H9 (cell line): ENCODE results near the gene KCNA5. TPM values are rescaled to one million over a fixed set of nuclear protein-coding genes. Genes with fewer than 3 reads are reported as not detected.

Experiments
- DNase-seq: peaks from one replicate; pipeline ENCODE4 v3.0.0-alpha.2; 2017
- H2AFZ ChIP-seq: one replicate; pipeline ENCODE4 v1.6.1; 2013; ENCODE audit warnings: mild to moderate bottlenecking, low read length, control low read depth, moderate library complexity
- H2AK5ac ChIP-seq: 2 replicates; pipeline ENCODE4 v1.6.1; 2013; ENCODE audit warnings: low read length, control low read depth, mixed read lengths; ENCODE audit not compliant: insufficient read length
- H2BK120ac ChIP-seq: one replicate; pipeline ENCODE4 v1.6.1; 2013; ENCODE audit warnings: low read depth, mild to moderate bottlenecking, low read length, control low read depth, inconsistent platforms; ENCODE audit not compliant: poor library complexity, severe bottlenecking
- H2BK12ac ChIP-seq: 2 replicates; pipeline ENCODE4 v1.6.1; 2013; ENCODE audit warnings: low read length, control low read depth, mixed read lengths, low read depth; ENCODE audit not compliant: insufficient read length
- H2BK15ac ChIP-seq: 2 replicates; pipeline ENCODE4 v1.6.1; 2013; ENCODE audit warnings: low read depth, low read length, control low read depth
- H2BK20ac ChIP-seq: one replicate; pipeline ENCODE4 v1.6.1; 2013; ENCODE audit warnings: low read depth, mild to moderate bottlenecking, low read length, control low read depth, inconsistent platforms; ENCODE audit not compliant: poor library complexity, severe bottlenecking
- H2BK5ac ChIP-seq: 2 replicates; pipeline ENCODE4 v1.6.1; 2013; ENCODE audit warnings: low read length, control low read depth, mixed read lengths; ENCODE audit not compliant: insufficient read length
- H3K14ac ChIP-seq: 2 replicates; pipeline ENCODE4 v1.6.1; 2013; ENCODE audit warnings: low read length, control low read depth; ENCODE audit not compliant: insufficient read depth
- H3K18ac ChIP-seq: 2 replicates; pipeline ENCODE4 v1.6.1; 2013; ENCODE audit warnings: low read depth, mild to moderate bottlenecking, mixed read lengths, low read length, control low read depth; ENCODE audit not compliant: insufficient read length
- H3K23ac ChIP-seq: 2 replicates; pipeline ENCODE4 v1.6.1; 2013; ENCODE audit warnings: low read length, control low read depth, mixed read lengths, low read depth; ENCODE audit not compliant: insufficient read length
- H3K23me2 ChIP-seq: 2 replicates; pipeline ENCODE4 v1.6.1; 2013; ENCODE audit warnings: low read depth, mild to moderate bottlenecking, mixed read lengths, low read length, control low read depth; ENCODE audit not compliant: insufficient read length, poor library complexity, severe bottlenecking
- H3K27ac ChIP-seq: 2 replicates; pipeline ENCODE4 v1.5.1; 2013; ENCODE audit warnings: low read length, control low read depth, mixed read lengths, low read depth; ENCODE audit not compliant: insufficient read length
- H3K27me3 ChIP-seq: 2 replicates; pipeline ENCODE4 v1.6.1; 2013; ENCODE audit warnings: low read length, control low read depth, inconsistent platforms; ENCODE audit not compliant: insufficient read depth
- H3K4ac ChIP-seq: 2 replicates; pipeline ENCODE4 v1.6.1; 2013; ENCODE audit warnings: low read depth, mild to moderate bottlenecking, control low read depth, inconsistent platforms, low read length, moderate library complexity
- H3K4me1 ChIP-seq: 2 replicates; pipeline ENCODE4 v1.6.1; 2013; ENCODE audit warnings: low read length, control low read depth, inconsistent platforms; ENCODE audit not compliant: insufficient read depth
- H3K4me2 ChIP-seq: 2 replicates; pipeline ENCODE4 v1.6.1; 2013; ENCODE audit warnings: low read length, control low read depth, mixed read lengths; ENCODE audit not compliant: insufficient read length, insufficient read depth
- H3K56ac ChIP-seq: 2 replicates; pipeline ENCODE4 v1.6.1; 2013; ENCODE audit warnings: low read depth, mild to moderate bottlenecking, mixed read lengths, low read length, control low read depth; ENCODE audit not compliant: insufficient read length
- H3K79me1 ChIP-seq: 2 replicates; pipeline ENCODE4 v1.6.1; 2013; ENCODE audit warnings: low read depth, mild to moderate bottlenecking, moderate library complexity, low read length, control low read depth, inconsistent platforms; ENCODE audit not compliant: insufficient read depth, poor library complexity, severe bottlenecking
- H3K79me2 ChIP-seq: 2 replicates; pipeline ENCODE4 v1.6.1; 2013; ENCODE audit warnings: low read length, control low read depth, inconsistent platforms; ENCODE audit not compliant: insufficient read depth
- H3K9ac ChIP-seq: 2 replicates; pipeline ENCODE4 v1.6.1; 2013; ENCODE audit warnings: low read length, control low read depth, mixed read lengths; ENCODE audit not compliant: insufficient read length; ENCODE audit errors: extremely low read depth
- H3K9me3 ChIP-seq: one replicate; pipeline ENCODE4 v1.6.1; 2013; ENCODE audit warnings: low read depth, low read length, inconsistent platforms; ENCODE audit not compliant: control insufficient read depth
- H3T11ph ChIP-seq: one replicate; pipeline ENCODE4 v1.6.1; 2013; ENCODE audit warnings: mild to moderate bottlenecking, low read length, control low read depth, inconsistent platforms
- H4K20me1 ChIP-seq: one replicate; pipeline ENCODE4 v1.6.1; 2013; ENCODE audit not compliant: control insufficient read depth, insufficient read length, insufficient read depth
- H4K5ac ChIP-seq: 2 replicates; pipeline ENCODE4 v1.6.1; 2013; ENCODE audit warnings: low read depth, mild to moderate bottlenecking, mixed read lengths, low read length, control low read depth; ENCODE audit not compliant: insufficient read length
- H4K8ac ChIP-seq: replicated peaks from 2 replicates; pipeline ENCODE4 v1.6.1; 2013; ENCODE audit warnings: low read length, control low read depth, mixed read lengths, low read depth; ENCODE audit not compliant: insufficient read length
- H4K91ac ChIP-seq: 2 replicates; pipeline ENCODE4 v1.6.1; 2013; ENCODE audit warnings: low read depth, mild to moderate bottlenecking, moderate library complexity, mixed read lengths, low read length, control low read depth; ENCODE audit not compliant: insufficient read length
- H3K27ac Mint-ChIP-seq, 3 experiments: 2 replicates in 2 of 3; 3 replicates in 1 of 3; pipeline ENCODE4 v1.8.0; 2020 to 2021; ENCODE audit warnings: mixed read lengths in 3 of 3, mild to moderate bottlenecking in 1 of 3, moderate library complexity in 1 of 3
- H3K27me3 Mint-ChIP-seq: 2 replicates; pipeline ENCODE4 v1.8.0; 2021; ENCODE audit warnings: low read depth, mild to moderate bottlenecking, moderate library complexity, mixed read lengths
- H3K36me3 Mint-ChIP-seq, 3 experiments: 2 replicates in 2 of 3; 3 replicates in 1 of 3; pipeline ENCODE4 v1.8.0; 2020 to 2021; ENCODE audit warnings: low read depth in 3 of 3, mixed read lengths in 3 of 3; ENCODE audit not compliant: insufficient read depth in 1 of 3
- H3K4me1 Mint-ChIP-seq, 2 experiments: 2 replicates each; pipeline ENCODE4 v1.8.0; 2020; ENCODE audit warnings: mixed read lengths in 2 of 2
- H3K4me3 Mint-ChIP-seq, 2 experiments: 2 replicates in 1 of 2; 3 replicates in 1 of 2; pipeline ENCODE4 v1.8.0; 2020 to 2021; ENCODE audit warnings: mild to moderate bottlenecking in 2 of 2, mixed read lengths in 2 of 2, moderate library complexity in 1 of 2
- H3K9me3 Mint-ChIP-seq, 2 experiments: 2 replicates in 1 of 2; 3 replicates in 1 of 2; pipeline ENCODE4 v1.8.0; 2020; ENCODE audit warnings: mild to moderate bottlenecking in 2 of 2, mixed read lengths in 2 of 2, moderate library complexity in 1 of 2
- WGBS: extraction: QIAGEN DNeasy Blood & Tissue Kit; methylation state at CpG from one replicate; pipeline ENCODE4 v1.1.7; 2013; ENCODE audit warnings: missing lambda C conversion rate, low lambda C conversion rate, mixed read lengths; ENCODE audit not compliant: insufficient read length; ENCODE audit errors: extremely low coverage; 5-methylcytosine and 5-hydroxymethylcytosine counted together
- total RNA-seq: library from RNA; stranded (reverse); gene quantifications from 2 replicates; pipeline ENCODE4 v1.2.1, GENCODE V29; 2021
- TF ChIP-seq, protein P1 (sequence below): fragments of 200-600 bp; sonication (generic); conservative IDR thresholded peaks from 3 replicates; pipeline ENCODE4 v1.8.0; 2021; ENCODE audit warnings: antibody characterized with exemption, mild to moderate bottlenecking

The KCNA5 gene
- total RNA-seq, 1 experiment from 2014 or later: 0.22 TPM

DNA sequence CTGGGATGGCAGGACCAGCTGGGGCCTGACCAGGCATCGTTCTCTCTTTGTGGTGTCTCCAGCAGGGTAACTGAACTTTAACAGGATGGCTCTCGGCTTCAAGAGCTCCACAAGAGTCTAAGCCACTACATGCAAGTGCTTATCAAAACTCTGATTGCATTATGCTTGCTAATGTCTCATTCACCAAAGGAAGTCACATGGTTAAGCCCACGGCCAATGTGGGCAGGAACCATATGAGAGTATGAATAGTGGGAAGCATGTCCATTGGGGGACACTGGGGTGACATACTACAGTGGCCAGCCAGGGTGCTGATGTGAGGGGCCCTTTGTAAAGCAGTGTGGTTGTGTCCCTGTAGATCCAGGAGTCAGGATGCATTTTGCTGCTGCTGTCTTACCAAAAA lies 35.0 kb upstream of the KCNA5 start:
- Histone ChIP-seq H2AFZ (no peak overlapping the region), H2BK20ac (no peak overlapping the region), H2AK5ac (no peak overlapping the region), H3K4ac (no peak overlapping the region), H3K79me2 (no peaks in the 10 kb centered on the region), H3K18ac (no peak overlapping the region), H3K27ac (no peak overlapping the region), H4K91ac (no peak overlapping the region), H3K9me3 (no peaks in the 10 kb centered on the region), H3K79me1 (no peaks in the 10 kb centered on the region), H3K4me2 (no peak overlapping the region), H3K56ac (no peak overlapping the region), H4K20me1 (no peaks in the 10 kb centered on the region), H2BK120ac (no peak overlapping the region), H4K5ac (no peak overlapping the region), H3K14ac (no peak overlapping the region), H2BK5ac (no peak overlapping the region), H2BK12ac (no peak overlapping the region), H4K8ac (no peak overlapping the region), H3K23ac (no peak overlapping the region), H3K4me1 (no peaks in the 10 kb centered on the region), H2BK15ac (no peak overlapping the region), H3K9ac (no peak overlapping the region), H3K27me3 (no peaks in the 10 kb centered on the region), H3T11ph (no peak overlapping the region), H3K23me2 (no peaks in the 10 kb centered on the region)
- no peaks in the 10 kb centered on the region for H3K4me1 Mint-ChIP-seq
- H3K36me3 Mint-ChIP-seq: no peaks in the 10 kb centered on the region
- no peaks in the 10 kb centered on the region; a peak in 1 of 5 replicates for H3K9me3 Mint-ChIP-seq
- H3K4me3 Mint-ChIP-seq: no peak overlapping the region
- no CpG with 5 or more reads among the region's 3 CpGs for WGBS
- no peak for DNase-seq
- TF ChIP-seq, protein P1, sequence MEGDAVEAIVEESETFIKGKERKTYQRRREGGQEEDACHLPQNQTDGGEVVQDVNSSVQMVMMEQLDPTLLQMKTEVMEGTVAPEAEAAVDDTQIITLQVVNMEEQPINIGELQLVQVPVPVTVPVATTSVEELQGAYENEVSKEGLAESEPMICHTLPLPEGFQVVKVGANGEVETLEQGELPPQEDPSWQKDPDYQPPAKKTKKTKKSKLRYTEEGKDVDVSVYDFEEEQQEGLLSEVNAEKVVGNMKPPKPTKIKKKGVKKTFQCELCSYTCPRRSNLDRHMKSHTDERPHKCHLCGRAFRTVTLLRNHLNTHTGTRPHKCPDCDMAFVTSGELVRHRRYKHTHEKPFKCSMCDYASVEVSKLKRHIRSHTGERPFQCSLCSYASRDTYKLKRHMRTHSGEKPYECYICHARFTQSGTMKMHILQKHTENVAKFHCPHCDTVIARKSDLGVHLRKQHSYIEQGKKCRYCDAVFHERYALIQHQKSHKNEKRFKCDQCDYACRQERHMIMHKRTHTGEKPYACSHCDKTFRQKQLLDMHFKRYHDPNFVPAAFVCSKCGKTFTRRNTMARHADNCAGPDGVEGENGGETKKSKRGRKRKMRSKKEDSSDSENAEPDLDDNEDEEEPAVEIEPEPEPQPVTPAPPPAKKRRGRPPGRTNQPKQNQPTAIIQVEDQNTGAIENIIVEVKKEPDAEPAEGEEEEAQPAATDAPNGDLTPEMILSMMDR: no peak
- H3K27ac Mint-ChIP-seq: no peak overlapping the region
- peaks cover 5% of the 10 kb centered on the region for H3K27me3 Mint-ChIP-seq
